HEK293T (cell line): ENCODE data around the gene MXRA7.

ENCODE experiments used
- BHLHE40 ChIP-seq: fragments of 450-650 bp; IDR thresholded peaks from 2 replicates; pipeline ENCODE4 v1.6.1; 2016; ENCODE audit warnings: mild to moderate bottlenecking, moderate library complexity, borderline replicate concordance
- FOXA1 ChIP-seq: fragments of 450-650 bp; IDR thresholded peaks from 2 replicates; pipeline ENCODE4 v1.6.1; 2016; ENCODE audit warnings: mild to moderate bottlenecking
- PKNOX1 ChIP-seq: fragments of 450-650 bp; IDR thresholded peaks from 2 replicates; pipeline ENCODE4 v1.6.1; 2016

DNA sequence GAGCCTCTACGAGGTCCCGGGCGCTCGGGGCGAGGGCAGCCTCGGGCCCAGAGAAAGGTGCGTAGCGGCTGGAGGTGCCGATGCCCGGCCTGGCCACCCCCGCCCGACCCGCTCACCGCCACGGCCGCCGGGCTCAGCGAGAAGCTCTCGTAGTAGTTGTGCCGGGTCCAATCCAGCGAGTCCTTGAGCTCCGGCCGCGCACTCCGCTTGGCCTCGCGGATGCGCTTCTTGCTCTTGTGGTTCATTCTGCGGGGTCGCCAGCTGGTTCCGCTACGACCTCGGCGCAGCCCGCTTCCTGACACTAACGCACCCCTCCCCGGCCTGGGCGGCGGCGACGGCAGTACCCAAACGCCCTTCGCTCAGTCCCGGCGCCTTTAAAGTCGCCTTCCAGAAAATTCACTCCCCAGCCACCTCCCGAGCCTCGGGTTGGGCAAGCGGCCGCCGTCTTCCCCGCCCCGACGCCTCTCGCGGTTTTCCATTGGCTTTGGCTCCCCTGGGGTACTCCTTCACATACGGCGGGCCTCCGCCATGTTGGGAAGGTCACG, 15.5 kb upstream of the MXRA7 start, which contains the start of gene JMJD6:
- TF ChIP-seq FOXA1 (no peak), PKNOX1 (0 out of 2 replicates have a peak, but pooled peaks have one; percentile 8), BHLHE40 (no peak)
